IMR-90 (cell line): ENCODE results near the gene FARP1. TPM values are rescaled to one million over a fixed set of nuclear protein-coding genes. Genes with fewer than 3 reads are reported as not detected.

Source experiments
- ATAC-seq: fragments of 200-7000 bp; cut with Tn5 transposase; 2 replicates; pipeline ENCODE4 v1.9.1; 2020; ENCODE audit warnings: low read depth, mild to moderate bottlenecking, moderate library complexity
- BruUV-seq: library from RNA; stranded (reverse); fragments of 400-500 nt; replicated peaks from 2 replicates; lab custom pipeline; 2021; lab: Mats Ljungman, UMichigan
- CTCF ChIA-PET: fragments of 300-600 bp; formaldehyde crosslinking; extraction: SDS; loops from one replicate; lab custom pipeline; 2021; ENCODE audit warnings: antibody characterized with exemption; lab: Yijun Ruan, JAX
- POLR2A ChIA-PET: fragments of 300-600 bp; sonication (Branson Sonifier 250); formaldehyde crosslinking; loops from one replicate; lab custom pipeline; 2022; ENCODE audit warnings: antibody characterized with exemption; ENCODE audit not compliant: unreplicated experiment; lab: Charles Lee
- DNase-seq: peaks from one replicate; pipeline ENCODE4 v3.0.0; 2013
- H2AFZ ChIP-seq: replicated peaks from 2 replicates; pipeline ENCODE3; 2013; ENCODE audit warnings: low read length, mild to moderate bottlenecking; ENCODE audit not compliant: poor library complexity
- H2AK5ac ChIP-seq: 2 replicates; pipeline ENCODE4 v1.6.1; 2013; ENCODE audit warnings: low read depth, low read length, inconsistent platforms
- H2AK9ac ChIP-seq: replicated peaks from 2 replicates; pipeline ENCODE3; 2013; ENCODE audit warnings: mild to moderate bottlenecking, low read depth, low read length, moderate library complexity; ENCODE audit not compliant: poor library complexity
- H2BK120ac ChIP-seq: 2 replicates; pipeline ENCODE4 v1.6.1; 2013; ENCODE audit warnings: low read depth, low read length, inconsistent platforms
- H2BK15ac ChIP-seq: 3 replicates; pipeline ENCODE4 v1.6.1; 2013; ENCODE audit warnings: low read depth, low read length, inconsistent platforms
- H2BK20ac ChIP-seq: 2 replicates; pipeline ENCODE4 v1.6.1; 2013; ENCODE audit warnings: low read depth, mild to moderate bottlenecking, inconsistent platforms, low read length, moderate library complexity
- H2BK5ac ChIP-seq: 2 replicates; pipeline ENCODE4 v1.6.1; 2013; ENCODE audit warnings: mild to moderate bottlenecking, low read depth, low read length, inconsistent platforms; ENCODE audit not compliant: poor library complexity, severe bottlenecking
- H3K14ac ChIP-seq: replicated peaks from 2 replicates; pipeline ENCODE4 v1.6.1; 2013; ENCODE audit warnings: low read depth, low read length, inconsistent platforms
- H3K18ac ChIP-seq: 2 replicates; pipeline ENCODE4 v1.6.1; 2013; ENCODE audit warnings: low read depth, low read length, control low read depth
- H3K23ac ChIP-seq: 2 replicates; pipeline ENCODE4 v1.6.1; 2013; ENCODE audit warnings: low read depth, low read length, inconsistent platforms
- H3K27ac ChIP-seq: 2 replicates; pipeline ENCODE4 v1.5.1; 2013; ENCODE audit warnings: mild to moderate bottlenecking, control low read depth, low read length; ENCODE audit not compliant: insufficient read depth
- H3K27me3 ChIP-seq: 2 replicates; pipeline ENCODE4 v1.6.1; 2013; ENCODE audit warnings: low read length; ENCODE audit not compliant: control insufficient read depth, insufficient read depth
- H3K36me3 ChIP-seq: 2 replicates; pipeline ENCODE4 v1.6.1; 2013; ENCODE audit warnings: low read length, mixed read lengths; ENCODE audit not compliant: control insufficient read depth, insufficient read depth
- H3K4ac ChIP-seq: 2 replicates; pipeline ENCODE4 v1.6.1; 2013; ENCODE audit warnings: low read depth, low read length, inconsistent platforms
- H3K4me1 ChIP-seq: 2 replicates; pipeline ENCODE4 v1.6.1; 2013; ENCODE audit warnings: low read length, mixed read lengths; ENCODE audit not compliant: control insufficient read depth, insufficient read depth
- H3K4me2 ChIP-seq: 2 replicates; pipeline ENCODE4 v1.6.1; 2013; ENCODE audit warnings: low read depth, mild to moderate bottlenecking, control low read depth, low read length, moderate library complexity
- H3K4me3 ChIP-seq: 2 replicates; pipeline ENCODE4 v1.5.1; 2013; ENCODE audit warnings: low read depth, mild to moderate bottlenecking, control low read depth, low read length, moderate library complexity; ENCODE audit not compliant: insufficient read depth
- H3K56ac ChIP-seq: 2 replicates; pipeline ENCODE4 v1.6.1; 2013; ENCODE audit warnings: low read length, inconsistent platforms; ENCODE audit not compliant: insufficient read depth; ENCODE audit errors: extremely low read depth
- H3K79me1 ChIP-seq, 2 experiments: 2 replicates each; pipeline ENCODE4 v1.6.1; 2013; ENCODE audit warnings: low read length in 2 of 2, inconsistent platforms in 1 of 2, low read depth in 1 of 2
- H3K9ac ChIP-seq: 2 replicates; pipeline ENCODE4 v1.6.1; 2013; ENCODE audit warnings: low read depth, low read length, control low read depth
- H3K9me1 ChIP-seq: 2 replicates; pipeline ENCODE4 v1.6.1; 2013; ENCODE audit warnings: low read length, inconsistent platforms; ENCODE audit not compliant: insufficient read depth
- H3K9me3 ChIP-seq: 2 replicates; pipeline ENCODE4 v1.6.1; 2013; ENCODE audit warnings: low read length; ENCODE audit not compliant: control insufficient read depth, insufficient read depth
- H4K20me1 ChIP-seq: 2 replicates; pipeline ENCODE4 v1.6.1; 2013; ENCODE audit warnings: low read length, inconsistent platforms; ENCODE audit not compliant: insufficient read depth
- H4K5ac ChIP-seq: 2 replicates; pipeline ENCODE4 v1.6.1; 2013; ENCODE audit warnings: mild to moderate bottlenecking, low read depth, low read length, control low read depth
- H4K8ac ChIP-seq, 2 experiments: 2 replicates each; pipeline ENCODE4 v1.6.1; 2013; ENCODE audit warnings: low read depth in 2 of 2, low read length in 2 of 2, control low read depth in 1 of 2, inconsistent platforms in 1 of 2
- H4K91ac ChIP-seq: 2 replicates; pipeline ENCODE4 v1.6.1; 2013; ENCODE audit warnings: low read depth, low read length, inconsistent platforms; ENCODE audit not compliant: insufficient read depth
- BHLHE40 ChIP-seq: fragments of 150-350 bp; IDR thresholded peaks from 2 replicates; pipeline ENCODE4 v1.6.1; 2016; ENCODE audit warnings: mild to moderate bottlenecking, low read depth, low read length
- CEBPB ChIP-seq: IDR thresholded peaks from 2 replicates; pipeline ENCODE4 v1.6.1; 2012; ENCODE audit warnings: low read depth, low read length, improper control_type of control experiment
- CHD1 ChIP-seq: IDR thresholded peaks from 2 replicates; pipeline ENCODE4 v1.6.1; 2012; ENCODE audit warnings: low read depth, low read length, improper control_type of control experiment
- CTCF ChIP-seq: conservative IDR thresholded peaks from 2 replicates; pipeline ENCODE4 v1.5.1; 2012; ENCODE audit warnings: mild to moderate bottlenecking, low read depth, low read length, improper control_type of control experiment
- FOS ChIP-seq: fragments of 150-350 bp; IDR thresholded peaks from 2 replicates; pipeline ENCODE4 v1.6.1; 2016; ENCODE audit warnings: low read depth, low read length
- MAFK ChIP-seq: IDR thresholded peaks from 2 replicates; pipeline ENCODE4 v1.6.1; 2012; ENCODE audit warnings: low read depth, low read length, improper control_type of control experiment
- MAZ ChIP-seq: IDR thresholded peaks from 2 replicates; pipeline ENCODE4 v1.6.1; 2012; ENCODE audit warnings: low read depth, mild to moderate bottlenecking, low read length, improper control_type of control experiment, moderate library complexity, borderline replicate concordance
- MXI1 ChIP-seq: IDR thresholded peaks from 2 replicates; pipeline ENCODE4 v1.6.1; 2012; ENCODE audit warnings: low read depth, mild to moderate bottlenecking, low read length, moderate library complexity, borderline replicate concordance
- NFE2L2 ChIP-seq: fragments of 150-350 bp; IDR thresholded peaks from 2 replicates; pipeline ENCODE4 v1.6.1; 2016; ENCODE audit warnings: low read depth, mild to moderate bottlenecking, low read length
- POLR2A ChIP-seq: IDR thresholded peaks from 2 replicates; pipeline ENCODE4 v1.6.1; 2012; ENCODE audit warnings: mild to moderate bottlenecking, low read depth, low read length
- RAD21 ChIP-seq: IDR thresholded peaks from 2 replicates; pipeline ENCODE4 v1.6.1; 2012; ENCODE audit warnings: low read length, improper control_type of control experiment
- RCOR1 ChIP-seq: IDR thresholded peaks from 2 replicates; pipeline ENCODE4 v1.6.1; 2012; ENCODE audit warnings: mild to moderate bottlenecking, low read length, improper control_type of control experiment; ENCODE audit not compliant: insufficient replicate concordance
- RFX5 ChIP-seq: IDR thresholded peaks from 2 replicates; pipeline ENCODE4 v1.8.0; 2012; ENCODE audit warnings: low read depth, mild to moderate bottlenecking, low read length, moderate library complexity
- SMC3 ChIP-seq: fragments of 150-350 bp; IDR thresholded peaks from 2 replicates; pipeline ENCODE4 v1.6.1; 2016; ENCODE audit warnings: low read depth, mild to moderate bottlenecking, antibody characterized with exemption, low read length, moderate library complexity
- WGBS, 2 experiments: methylation state at CpG; one replicate each; pipeline versions ENCODE4 v1.1.5 to v1.1.7; 2013; ENCODE audit warnings: missing lambda C conversion rate in 2 of 2; ENCODE audit not compliant: insufficient read length in 1 of 2; ENCODE audit errors: extremely low coverage in 2 of 2; 5-methylcytosine and 5-hydroxymethylcytosine counted together
- dilution Hi-C: fragments of 300-500 bp; cut with HindIII; formaldehyde crosslinking; loops from one replicate; pipeline ENCODE4 v1.14.3; 2018; ENCODE audit warnings: low sequenced_read_pairs; ENCODE audit not compliant: unreplicated experiment
- in situ Hi-C: fragments of 300-500 bp; cut with MboI; formaldehyde crosslinking; loops from 3 replicates; pipeline ENCODE4 v1.14.3; 2019; ENCODE audit warnings: low sequenced_read_pairs, inconsistent platforms, mixed read lengths
- intact Hi-C: fragments of 100-400 bp; cut with micrococcal nuclease; formaldehyde crosslinking; loops from 2 replicates; pipeline ENCODE4 v1.10.0; 2022
- polyA plus RNA-seq, 3 experiments: library from polyadenylated mRNA; depleted of rRNA; stranded (reverse); fragments of >200 nt; gene quantifications; 2 replicates each; pipeline ENCODE4 v1.2.3, GENCODE V29; 2012; ENCODE audit warnings: low replicate concordance in 1 of 3
- total RNA-seq: library from RNA; depleted of rRNA; stranded (reverse); fragments of >200 nt; gene quantifications from 2 replicates; pipeline ENCODE4 v1.2.3, GENCODE V29; 2012
- TF ChIP-seq, protein P1 (sequence below): fragments of 150-350 bp; IDR thresholded peaks from 2 replicates; pipeline ENCODE4 v1.6.1; 2016; ENCODE audit warnings: low read depth, mild to moderate bottlenecking, low read length, moderate library complexity, borderline replicate concordance
- TF ChIP-seq, protein P2 (sequence below): fragments of 150-350 bp; IDR thresholded peaks from 2 replicates; pipeline ENCODE4 v1.6.1; 2017; ENCODE audit warnings: mild to moderate bottlenecking, antibody characterized with exemption, low read length, low read depth

Gene FARP1
- total and polyA plus RNA-seq, 2 of the 4 experiments (the other 2 are of a cell fraction): 39.6 to 57.0 TPM

- Histone ChIP-seq H2BK120ac (peak overlapping the region; percentile 72), H2AK9ac (no peak overlapping the region), H3K4me3 (no peak overlapping the region), H3K4me2 (peak overlapping the region; percentile 15; the same call in 1 of the 2 replicates), H4K20me1 (peaks cover 29% of the 10 kb centered on the region), H3K27ac (peak overlapping the region; percentile 45; the same call in 1 of the 2 replicates), H3K23ac (peak overlapping the region; percentile 91; the same call in 1 of the 2 replicates), H2AFZ (no peak overlapping the region), H4K5ac (peak overlapping the region; percentile 67; the same call in 1 of the 2 replicates), H4K8ac (peak overlapping the region; percentile 60 to 78; a peak in 2 of 4 replicates), H3K9ac (peak overlapping the region; percentile 15; the same call in 1 of the 2 replicates), H3K27me3 (no peaks in the 10 kb centered on the region), H3K56ac (peak overlapping the region; percentile 50; the same call in 1 of the 2 replicates), H2AK5ac (peak overlapping the region; percentile 91; the same call in 1 of the 2 replicates), H3K9me1 (peaks cover 24% of the 10 kb centered on the region), H3K79me1 (peaks cover 52 to 81% of the 10 kb centered on the region in 2 experiments), H2BK15ac (peak overlapping the region; percentile 37; the same call in 2 of the 3 replicates), H3K4me1 (peaks cover 23% of the 10 kb centered on the region), H3K9me3 (no peaks in the 10 kb centered on the region), H2BK20ac (peak overlapping the region; percentile 70), H2BK5ac (peak overlapping the region; percentile 69), H3K4ac (peak overlapping the region; percentile 82), H3K14ac (peak overlapping the region; percentile 72), H3K18ac (peak overlapping the region; percentile 80), H3K36me3 (peaks cover 2% of the 10 kb centered on the region), H4K91ac (peak overlapping the region; percentile 81)
- intact Hi-C loops (loop anchor here (10.0 kb wide), 1 partner anchor 1064 kb away; no protein-coding TSS in a partner anchor), dilution Hi-C loops (no loop called here), in situ Hi-C loops (no loop called here)
- BruUV-seq: no TSS peak
- POLR2A ChIA-PET: no interaction called here
- TF ChIP-seq MAFK (no peak), RFX5 (no peak), CHD1 (no peak), MAZ (no peak), CTCF (no peak), SMC3 (no peak), POLR2A (no peak), MXI1 (no peak), CEBPB (no peak), NFE2L2 (no peak), RCOR1 (no peak), BHLHE40 (no peak), RAD21 (no peak), FOS (no peak)
- TF ChIP-seq, protein P1, sequence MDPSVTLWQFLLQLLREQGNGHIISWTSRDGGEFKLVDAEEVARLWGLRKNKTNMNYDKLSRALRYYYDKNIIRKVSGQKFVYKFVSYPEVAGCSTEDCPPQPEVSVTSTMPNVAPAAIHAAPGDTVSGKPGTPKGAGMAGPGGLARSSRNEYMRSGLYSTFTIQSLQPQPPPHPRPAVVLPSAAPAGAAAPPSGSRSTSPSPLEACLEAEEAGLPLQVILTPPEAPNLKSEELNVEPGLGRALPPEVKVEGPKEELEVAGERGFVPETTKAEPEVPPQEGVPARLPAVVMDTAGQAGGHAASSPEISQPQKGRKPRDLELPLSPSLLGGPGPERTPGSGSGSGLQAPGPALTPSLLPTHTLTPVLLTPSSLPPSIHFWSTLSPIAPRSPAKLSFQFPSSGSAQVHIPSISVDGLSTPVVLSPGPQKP: no peak
- TF ChIP-seq, protein P2, sequence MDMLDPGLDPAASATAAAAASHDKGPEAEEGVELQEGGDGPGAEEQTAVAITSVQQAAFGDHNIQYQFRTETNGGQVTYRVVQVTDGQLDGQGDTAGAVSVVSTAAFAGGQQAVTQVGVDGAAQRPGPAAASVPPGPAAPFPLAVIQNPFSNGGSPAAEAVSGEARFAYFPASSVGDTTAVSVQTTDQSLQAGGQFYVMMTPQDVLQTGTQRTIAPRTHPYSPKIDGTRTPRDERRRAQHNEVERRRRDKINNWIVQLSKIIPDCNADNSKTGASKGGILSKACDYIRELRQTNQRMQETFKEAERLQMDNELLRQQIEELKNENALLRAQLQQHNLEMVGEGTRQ: no peak
- CTCF ChIA-PET: no interaction called here
- WGBS, 2 experiments: 83% methylated on average over 1 of the region's 4 CpGs; no CpG with 5 or more reads in 1 of the 2 experiments
- ATAC-seq: no peak
- DNase-seq: no peak
Observed at GRCh38 chr13:98198683-98199082, 55.8 kb downstream of the FARP1 start.
